ENCODE measurements around the gene ENGASE.

DNA sequence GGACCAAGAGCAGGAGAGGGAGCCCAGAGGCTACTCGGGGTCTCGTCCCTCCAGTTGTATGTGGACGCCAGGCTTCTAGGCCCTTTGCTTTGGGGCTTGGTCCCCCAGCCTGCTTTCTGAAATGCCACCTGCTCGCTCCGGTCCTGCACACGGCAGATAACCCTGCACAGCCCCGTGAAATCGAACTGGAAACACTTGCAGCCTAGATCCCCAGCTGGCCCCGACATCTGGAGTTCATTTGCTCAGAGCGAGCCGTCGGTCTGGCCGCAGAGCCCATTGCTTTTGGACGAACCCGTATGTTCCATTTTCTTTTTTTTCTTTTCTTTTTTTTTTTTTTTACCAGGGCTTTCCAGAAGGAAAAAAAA is 27.7 kb upstream of the ENGASE start:
- TF ChIP-seq FOXM1 (IDR thresholded peaks at IDR 0.05; ENCODE audit: borderline replicate concordance, low read depth) (no peak), EP300 (IDR thresholded peaks at IDR 0.05; ENCODE audit: borderline replicate concordance) (no peak), CREB1 (IDR thresholded peaks at IDR 0.05; ENCODE audit: low read depth) (no peak), CEBPB (IDR thresholded peaks at IDR 0.05) (no peak), USF1 (IDR thresholded peaks at IDR 0.05) (no peak), RAD21 (IDR thresholded peaks at IDR 0.05; ENCODE audit: low read depth) (no peak), TCF12 (IDR thresholded peaks at IDR 0.05; ENCODE audit: low read depth) (no peak), MAX (IDR thresholded peaks at IDR 0.05) (no peak), YY1 (IDR thresholded peaks at IDR 0.05; ENCODE audit: low read depth) (no peak)
